Sciatic nerve (tissue), 2 donors: Measurements from ENCODE around the gene ARHGAP10. TPM values are rescaled to one million over a fixed set of nuclear protein-coding genes. Genes with fewer than 3 reads are reported as not detected.

ENCODE experiments used
- ATAC-seq: fragments of 200-7000 bp; cut with Tn5 transposase; one replicate; pipeline ENCODE4 v1.9.1; 2020; ENCODE audit warnings: mild to moderate bottlenecking, moderate library complexity
- DNase-seq: peaks from one replicate; pipeline ENCODE4 v3.0.0-alpha.2; 2020; ENCODE audit warnings: low spot score
- intact Hi-C: fragments of 100-400 bp; cut with DNase I; formaldehyde crosslinking; loops from one replicate; pipeline ENCODE4 v1.14.2; 2022
- total RNA-seq: library from RNA; stranded (reverse); fragmentation: NEBNext Ultra II Directional; extraction: Animal tissue kit (Norgen Biotek cat#: 25700); gene quantifications from one replicate; pipeline ENCODE4 v1.2.1, GENCODE V29; 2021
- donor health status: DM: no; HTN: no; CAD: no.
- donor health status: DM: no; HTN: no; CAD: no.

ARHGAP10 gene
- total RNA-seq, 1 donor from 2014 or later = 89.2 TPM

DNA sequence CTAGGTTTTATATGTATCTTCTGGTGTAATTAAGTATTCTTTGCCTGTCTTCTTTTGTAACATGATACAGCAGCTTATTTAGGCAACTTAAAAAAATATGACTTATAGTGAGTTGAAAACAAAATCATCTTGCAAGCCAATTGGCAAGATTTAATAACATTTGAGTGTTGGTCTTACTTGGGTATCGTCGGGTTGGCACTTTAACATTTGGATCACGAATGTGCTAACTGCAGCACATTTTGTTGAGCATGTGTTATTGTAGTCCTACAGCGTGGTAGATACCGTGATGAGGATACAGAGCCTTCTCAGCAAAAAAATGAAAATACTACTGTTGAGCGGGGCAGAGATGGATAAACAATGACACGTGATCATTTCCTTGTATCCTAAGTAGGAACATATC is 295.3 kb downstream of the ARHGAP10 start:
- ATAC-seq (no peak), DNase-seq (no peak)
- intact Hi-C loops = no loop called here

DNA sequence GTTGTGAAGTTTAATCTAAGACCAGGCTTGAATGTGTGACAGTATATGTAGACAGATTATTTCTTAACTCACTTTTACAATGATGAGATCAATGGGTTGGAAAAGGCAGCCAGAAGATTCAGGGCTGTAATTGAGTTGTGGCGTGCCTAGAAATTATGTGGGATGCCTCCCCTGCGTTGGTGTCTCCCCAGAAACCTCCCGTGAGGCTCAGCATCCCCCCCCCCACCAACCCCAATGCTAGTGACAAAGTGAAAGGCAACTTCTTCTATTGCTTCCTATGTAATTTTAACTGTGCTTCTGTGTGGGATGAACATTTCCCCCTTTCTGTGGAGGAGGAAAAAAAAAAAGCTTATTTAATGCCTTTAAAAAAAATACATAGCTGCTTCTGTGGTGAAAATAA is 297.9 kb downstream of the ARHGAP10 start:
- DNase-seq (no peak), ATAC-seq (no peak)
- intact Hi-C loops = no loop called here

- ATAC-seq (peak; percentile 73), DNase-seq (no peak)
- intact Hi-C loops = no loop called here
Measured at GRCh38 chr4:148030193-148030873, 298.4 kb downstream of the ARHGAP10 start.

DNA sequence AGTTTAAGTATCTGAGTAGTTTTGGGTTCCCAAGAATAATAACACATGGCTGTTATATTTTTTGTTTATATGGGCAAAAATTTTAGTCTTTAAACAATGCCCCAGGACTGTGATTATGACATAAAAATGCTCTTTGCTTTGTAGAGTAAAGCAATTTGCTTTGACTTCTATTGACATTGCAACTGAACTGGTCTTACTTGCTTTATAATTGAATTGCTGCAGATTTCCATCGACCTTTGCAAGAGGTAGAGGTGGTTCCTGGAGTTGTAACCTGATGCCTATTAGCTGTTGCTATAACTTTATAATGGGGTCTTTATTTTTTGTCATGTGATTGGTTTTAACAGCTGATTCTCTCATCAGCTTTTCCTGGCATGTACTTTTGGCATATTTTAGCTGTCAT is 302.9 kb downstream of the ARHGAP10 start:
- no peak for DNase-seq
- no peak for ATAC-seq
- intact Hi-C loops = no loop called here

DNA sequence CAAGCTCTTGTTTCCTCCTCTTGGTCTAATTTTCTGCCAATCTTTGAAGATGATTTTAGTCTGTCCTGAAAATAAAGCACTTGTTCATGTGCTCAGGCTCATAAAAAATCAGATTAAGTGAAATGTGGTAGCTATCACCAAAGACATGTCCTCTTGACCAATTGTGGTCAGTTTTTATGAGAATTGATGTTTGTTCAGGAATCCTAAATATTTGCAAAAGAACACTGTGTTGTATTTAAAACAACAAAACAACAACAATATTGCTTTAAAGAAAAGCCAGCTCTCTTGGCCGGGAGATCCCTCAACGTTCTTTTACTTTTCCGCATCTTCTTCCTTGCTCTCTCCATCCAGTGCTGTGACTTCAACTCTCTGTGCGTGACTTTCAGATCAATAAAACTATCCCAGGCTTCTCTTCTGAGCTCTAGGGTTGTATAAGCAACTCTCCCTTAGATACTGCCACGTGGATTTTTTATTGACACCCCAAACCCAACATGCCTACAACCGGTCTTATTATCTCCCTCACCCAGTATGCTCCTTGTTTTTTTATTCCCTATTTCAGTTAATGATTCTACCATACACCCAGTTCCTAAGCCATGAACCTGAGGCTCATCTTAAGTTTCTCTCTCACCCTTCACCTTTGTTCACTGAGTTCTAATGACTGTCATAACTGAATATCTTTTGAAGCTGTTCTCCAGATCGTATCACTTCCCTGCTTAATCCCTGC is 309.9 kb downstream of the ARHGAP10 start:
- DNase-seq (no peak), ATAC-seq (no peak)
- intact Hi-C loops = loop anchor here (5.0 kb wide), 1 partner anchor 1361 kb away; no protein-coding TSS in a partner anchor

DNA sequence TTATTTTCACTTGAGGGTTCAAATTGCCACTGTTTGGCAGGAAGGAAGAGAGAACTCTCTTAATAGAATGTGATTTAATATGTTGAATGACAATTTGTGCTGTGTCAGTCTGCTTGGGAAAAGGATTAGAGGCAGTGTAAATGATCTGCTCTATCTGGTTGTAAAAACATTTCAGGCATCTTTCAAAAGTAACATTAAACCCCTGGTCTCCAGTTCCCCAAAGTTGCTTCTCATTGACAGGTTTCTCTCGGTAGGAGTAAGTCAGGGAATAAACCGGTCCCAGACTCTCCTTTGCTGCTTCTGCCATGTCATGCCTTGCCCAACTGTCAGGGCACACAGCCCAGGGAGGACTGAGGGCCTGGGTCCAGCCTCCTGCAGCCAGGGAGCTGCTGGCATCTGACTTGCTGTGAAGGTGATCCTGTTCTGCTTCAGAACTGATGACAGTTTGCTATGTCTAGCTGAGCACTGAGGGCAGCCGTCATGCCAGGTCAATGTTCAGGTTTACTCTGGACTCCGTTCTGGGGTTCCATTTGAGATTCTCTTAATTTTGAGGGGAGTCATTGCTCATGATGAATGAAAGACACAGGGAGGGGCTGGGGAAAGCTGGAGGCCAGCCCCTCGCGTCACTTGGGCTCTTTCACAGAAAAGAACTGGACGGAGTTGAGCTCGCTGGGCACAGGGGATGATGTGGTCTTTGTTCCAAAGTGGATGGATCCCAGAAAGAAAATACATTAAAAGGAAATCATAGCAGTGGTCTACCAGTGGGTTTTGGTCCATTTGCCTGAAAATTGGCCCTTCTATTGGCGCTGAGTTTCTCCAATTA is 312.4 kb downstream of the ARHGAP10 start:
- intact Hi-C loops = loop anchor here (5.0 kb wide), 1 partner anchor 1358 kb away; no protein-coding TSS in a partner anchor
- ATAC-seq = peak; percentile 37
- DNase-seq = no peak

GRCh38 chr4:148044912-148045352 is 313.0 kb downstream of the ARHGAP10 start:
- DNase-seq (no peak), ATAC-seq (peak; percentile 61)
- intact Hi-C loops = loop anchor here (5.0 kb wide), 1 partner anchor 1357 kb away; no protein-coding TSS in a partner anchor

DNA sequence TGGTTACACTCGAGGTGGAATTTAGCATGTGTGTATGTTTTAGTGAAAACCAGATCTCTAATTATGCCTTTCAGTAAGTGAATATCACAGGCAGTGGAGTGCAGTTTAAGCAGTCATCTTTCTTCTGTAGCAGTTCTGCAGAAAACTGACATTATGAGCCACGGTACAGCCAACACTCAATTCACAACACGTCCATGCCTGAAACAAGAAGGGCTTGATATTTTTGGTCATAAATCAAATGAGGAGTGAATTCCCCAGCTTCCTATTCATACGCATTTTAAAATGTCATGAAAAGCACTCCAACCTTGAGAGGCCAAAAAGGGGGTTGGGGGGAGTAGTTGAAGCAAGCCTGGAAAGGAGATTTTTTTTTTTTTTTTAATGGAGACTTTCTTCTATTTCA is 316.7 kb downstream of the ARHGAP10 start:
- ATAC-seq (no peak), DNase-seq (no peak)
- intact Hi-C loops = no loop called here

- no peak for DNase-seq
- ATAC-seq = no peak
- intact Hi-C loops = no loop called here
Measured at GRCh38 chr4:148051403-148051802, 319.5 kb downstream of the ARHGAP10 start.

GRCh38 chr4:148052448-148052847 is 320.6 kb downstream of the ARHGAP10 start:
- intact Hi-C loops = no loop called here
- no peak for ATAC-seq
- no peak for DNase-seq

DNA sequence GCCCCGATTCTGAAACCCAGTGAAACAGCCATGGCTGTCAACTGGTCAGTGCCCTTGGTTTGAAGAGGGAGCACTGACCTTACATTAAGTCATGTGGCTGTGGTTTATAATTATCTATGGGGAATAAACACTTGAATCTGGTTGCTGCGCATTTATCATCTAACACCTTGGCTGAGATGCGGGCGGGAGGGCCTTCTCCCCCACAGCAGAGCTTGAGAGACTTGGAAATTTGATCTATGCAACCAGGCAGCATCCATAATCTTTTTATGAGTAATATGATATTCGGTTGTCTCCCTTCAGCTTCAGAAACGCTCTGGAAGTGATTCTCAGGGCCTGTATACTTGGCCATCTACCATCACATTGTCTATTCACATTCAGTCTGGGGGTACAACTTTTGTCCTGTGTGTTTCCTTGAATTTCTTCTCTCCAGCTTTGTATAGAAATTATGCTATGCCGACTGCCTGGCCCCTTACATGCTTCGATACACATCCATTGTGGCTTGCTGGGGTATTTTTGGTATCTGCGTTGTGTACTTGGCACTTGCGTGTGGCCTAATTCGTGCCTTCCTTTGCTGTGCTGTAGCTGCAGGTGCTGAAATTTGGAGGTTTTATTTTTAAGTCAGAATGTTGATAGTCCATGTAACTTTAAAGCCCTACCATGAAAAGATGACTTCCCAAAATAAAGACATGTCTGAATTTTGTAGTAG is 321.6 kb downstream of the ARHGAP10 start:
- intact Hi-C loops = no loop called here
- DNase-seq (no peak), ATAC-seq (no peak)

DNA sequence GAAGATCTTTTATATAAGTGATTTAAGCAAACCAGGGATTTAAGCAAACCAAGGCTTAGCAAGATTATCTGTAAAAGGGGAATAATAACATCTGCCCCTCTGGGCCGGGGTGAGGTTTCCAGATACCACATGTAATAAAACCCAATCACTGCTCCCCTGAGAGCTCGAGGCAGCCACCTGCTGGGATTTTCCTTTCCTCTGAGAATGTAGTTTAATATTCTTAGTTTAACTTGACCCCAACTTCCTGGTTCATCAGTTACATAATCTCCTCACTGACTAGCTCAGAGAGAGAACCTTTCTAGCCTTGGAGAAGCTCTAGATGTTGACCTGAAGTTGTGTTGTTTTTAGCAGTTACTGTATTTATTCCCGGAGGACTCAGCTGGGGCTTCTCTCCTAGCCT is 322.4 kb downstream of the ARHGAP10 start:
- intact Hi-C loops = no loop called here
- no peak for ATAC-seq
- no peak for DNase-seq

- intact Hi-C loops = no loop called here
- ATAC-seq (no peak), DNase-seq (no peak)
Measured at GRCh38 chr4:148055844-148056243, 324.0 kb downstream of the ARHGAP10 start.

DNA sequence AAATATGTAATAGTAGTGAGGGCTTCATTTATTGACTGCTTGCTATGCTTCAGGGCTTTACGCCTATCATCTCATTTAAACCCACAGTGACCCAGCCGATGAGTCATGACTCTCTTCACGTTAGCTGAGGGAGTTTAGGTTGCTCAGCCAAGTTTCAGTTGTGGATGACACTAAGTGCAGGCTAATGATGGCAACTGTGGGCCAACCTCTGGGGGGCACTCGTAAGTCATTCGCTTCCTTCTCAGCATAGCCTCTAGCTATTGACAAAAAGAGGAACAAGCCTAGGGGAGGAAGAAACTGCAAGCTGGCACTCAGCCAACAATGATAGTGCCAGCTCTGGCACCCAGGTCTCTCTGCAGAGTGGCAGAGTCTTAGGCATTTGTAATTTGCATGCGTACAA is 325.0 kb downstream of the ARHGAP10 start:
- intact Hi-C loops = no loop called here
- ATAC-seq (peak; percentile 68), DNase-seq (peak; percentile 76)

- intact Hi-C loops = no loop called here
- DNase-seq (no peak), ATAC-seq (no peak)
Measured at GRCh38 chr4:148057516-148057915, 325.6 kb downstream of the ARHGAP10 start.

DNA sequence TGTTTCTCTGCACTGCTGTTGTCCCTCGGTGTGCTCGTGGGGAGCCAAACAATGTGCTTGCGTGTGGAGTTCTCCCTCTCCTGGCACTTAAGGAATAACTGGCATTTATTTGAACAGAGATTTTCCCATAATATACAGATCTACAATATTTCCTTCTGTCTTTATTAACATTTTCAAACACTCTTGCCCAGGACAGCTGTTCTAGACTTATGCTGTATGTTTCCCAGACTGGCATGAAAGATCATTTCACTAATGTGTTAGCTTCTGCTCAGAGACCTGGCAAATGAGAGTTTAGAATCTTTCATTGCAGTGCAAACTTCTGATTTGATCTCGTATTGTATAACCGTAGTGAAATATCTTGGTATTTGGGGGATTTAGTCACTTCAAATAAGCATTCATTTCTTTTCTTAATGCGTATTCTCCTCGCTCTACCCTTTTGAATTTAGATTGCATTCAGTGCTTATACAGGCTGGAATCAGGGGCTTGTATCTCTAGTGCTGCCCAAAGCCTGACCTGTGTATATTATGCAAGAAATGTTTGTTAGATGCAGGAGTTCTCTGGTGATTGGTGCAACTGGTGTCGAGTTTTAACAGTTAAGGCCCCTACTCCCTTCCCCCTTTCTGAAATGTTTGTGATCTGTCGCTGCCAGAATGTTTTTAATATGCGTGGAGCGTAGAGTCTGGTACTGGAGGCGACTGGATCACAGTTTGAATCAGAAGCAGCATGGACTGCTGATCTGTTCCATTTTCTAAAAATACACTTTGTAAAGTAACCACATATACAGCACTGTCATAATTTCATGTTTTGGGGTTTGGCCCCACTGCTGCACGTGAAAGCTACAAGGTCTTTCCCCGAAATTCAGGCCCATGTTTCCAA is 326.3 kb downstream of the ARHGAP10 start:
- intact Hi-C loops = no loop called here
- ATAC-seq = no peak
- DNase-seq = no peak

GRCh38 chr4:148059617-148060180 is 327.8 kb downstream of the ARHGAP10 start:
- intact Hi-C loops = no loop called here
- ATAC-seq (no peak), DNase-seq (no peak)
